OCI-LY7 (cell line): ENCODE measurements around the gene AP3M1. TPM values are rescaled to one million over a fixed set of nuclear protein-coding genes. Genes with fewer than 3 reads are reported as not detected.

Experiments used
- BruUV-seq: library from RNA; stranded (reverse); fragments of 400-500 nt; replicated peaks from 2 replicates; lab custom pipeline; 2021; lab: Mats Ljungman, UMichigan
- CTCF ChIA-PET: fragments of 300-600 bp; sonication (Branson Sonifier 250); formaldehyde crosslinking; loops from one replicate; lab custom pipeline; 2022; ENCODE audit warnings: antibody characterized with exemption; ENCODE audit not compliant: unreplicated experiment; lab: Charles Lee
- POLR2A ChIA-PET: fragments of 300-600 bp; sonication (Branson Sonifier 250); formaldehyde crosslinking; loops from one replicate; lab custom pipeline; 2022; ENCODE audit warnings: antibody characterized with exemption; lab: Charles Lee
- DNase-seq: peaks from one replicate; pipeline ENCODE4 v3.0.0-alpha.2; 2015; ENCODE audit warnings: low spot score
- H2AFZ ChIP-seq: fragments of 200-600 bp; sonication (generic), shearing (Covaris generic); 2 replicates; pipeline ENCODE4 v1.6.1; 2014; ENCODE audit warnings: mild to moderate bottlenecking, antibody characterized with exemption, low read length, moderate library complexity
- H3K27ac ChIP-seq: fragments of 200-600 bp; sonication (generic); 2 replicates; pipeline ENCODE4 v1.5.1; 2014; ENCODE audit warnings: mixed run types, low read depth, mild to moderate bottlenecking, moderate library complexity, low read length, inconsistent platforms; ENCODE audit not compliant: poor library complexity, severe bottlenecking
- H3K36me3 ChIP-seq: fragments of 200-600 bp; sonication (generic); 2 replicates; pipeline ENCODE4 v1.6.1; 2014; ENCODE audit warnings: mild to moderate bottlenecking, antibody characterized with exemption, low read length, moderate library complexity, mixed read lengths; ENCODE audit not compliant: insufficient read depth
- H3K4me1 ChIP-seq: fragments of 200-600 bp; sonication (generic); 2 replicates; pipeline ENCODE4 v1.5.1; 2014; ENCODE audit warnings: mild to moderate bottlenecking, low read length; ENCODE audit not compliant: insufficient read depth, poor library complexity, severe bottlenecking
- H3K4me2 ChIP-seq: fragments of 200-600 bp; sonication (generic); 2 replicates; pipeline ENCODE4 v1.6.1; 2014; ENCODE audit warnings: mild to moderate bottlenecking, low read length
- H3K4me3 ChIP-seq: fragments of 200-600 bp; sonication (generic); 2 replicates; pipeline ENCODE4 v1.5.1; 2014; ENCODE audit warnings: mild to moderate bottlenecking, low read depth, low read length; ENCODE audit not compliant: poor library complexity, severe bottlenecking
- H3K79me2 ChIP-seq: fragments of 200-600 bp; sonication (generic); 2 replicates; pipeline ENCODE4 v1.6.1; 2016; ENCODE audit warnings: low read depth, mild to moderate bottlenecking, low read length, moderate library complexity, mixed read lengths; ENCODE audit not compliant: insufficient read depth
- H3K9me2 ChIP-seq: fragments of 200-600 bp; sonication (generic); 2 replicates; pipeline ENCODE4 v1.6.1; 2016; ENCODE audit warnings: mild to moderate bottlenecking, low read length, mixed read lengths; ENCODE audit not compliant: insufficient read depth
- H3K9me3 ChIP-seq: fragments of 200-600 bp; sonication (generic); 2 replicates; pipeline ENCODE4 v1.6.1; 2014; ENCODE audit warnings: mild to moderate bottlenecking, mixed run types, low read length, mixed read lengths
- H4K20me1 ChIP-seq: fragments of 200-600 bp; sonication (generic); 2 replicates; pipeline ENCODE4 v1.6.1; 2014; ENCODE audit warnings: mild to moderate bottlenecking, antibody characterized with exemption, low read length, moderate library complexity, mixed read lengths; ENCODE audit not compliant: insufficient read depth
- CTCF ChIP-seq: fragments of 200-600 bp; sonication (generic); conservative IDR thresholded peaks from 2 replicates; pipeline ENCODE4 v1.5.1; 2014; ENCODE audit warnings: mild to moderate bottlenecking, antibody characterized with exemption, low read length, moderate library complexity, mixed read lengths
- EZH2phosphoT487 ChIP-seq: fragments of 200-600 bp; sonication (generic); IDR thresholded peaks from 2 replicates; pipeline ENCODE4 v1.6.1; 2018; ENCODE audit warnings: low read depth, borderline replicate concordance, mild to moderate bottlenecking, mixed run types, antibody characterized with exemption, low read length, moderate library complexity, mixed read lengths
- intact Hi-C: fragments of 100-400 bp; cut with micrococcal nuclease; formaldehyde crosslinking; loops from one replicate; pipeline ENCODE4 v1.10.0; 2022; ENCODE audit not compliant: unreplicated experiment
- total RNA-seq, 2 experiments: library from RNA; depleted of rRNA in 1 of 2; stranded (reverse); fragments of >200 nt in 1 of 2; shearing (Covaris generic) in 1 of 2; gene quantifications; 2 replicates each; pipeline ENCODE4 v1.2.3, GENCODE V29; 2014 to 2022

The AP3M1 gene
- total RNA-seq, 2 experiments from 2014 or later: 35.5 to 54.2 TPM

DNA sequence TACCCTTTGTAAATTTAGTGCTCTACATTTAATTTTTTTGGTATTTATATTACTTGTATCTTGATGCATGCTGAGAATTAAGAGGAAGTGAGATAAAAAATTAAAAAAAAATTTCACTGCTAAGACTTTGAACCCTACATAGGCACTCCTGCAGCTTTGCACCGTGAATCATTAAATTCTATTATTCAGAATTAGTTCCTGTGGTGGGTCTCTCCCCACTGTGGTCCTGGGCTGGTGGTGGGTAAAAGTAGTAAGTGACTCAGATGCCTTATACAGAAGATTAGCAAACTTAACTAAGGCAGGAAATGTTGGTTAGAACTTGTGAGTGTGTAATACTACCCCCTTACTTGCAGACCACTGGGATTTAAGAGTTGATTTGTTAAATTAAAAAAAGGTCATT is 72.6 kb downstream of the AP3M1 start:
- CTCF ChIA-PET: no interaction called here
- peak; percentile 29 for DNase-seq
- Histone ChIP-seq H3K36me3 (peaks cover 32% of the 10 kb centered on the region), H3K9me3 (no peaks in the 10 kb centered on the region), H3K4me3 (no peak overlapping the region), H3K9me2 (no peaks in the 10 kb centered on the region), H3K4me1 (peaks cover 54% of the 10 kb centered on the region), H3K27ac (no peak overlapping the region), H4K20me1 (no peaks in the 10 kb centered on the region), H3K4me2 (peak overlapping the region; percentile 45), H2AFZ (no peak overlapping the region), H3K79me2 (no peaks in the 10 kb centered on the region)
- POLR2A ChIA-PET: interaction anchor here (0.6 to 0.7 kb wide), 2 partner anchors 948 to 1945 kb away, joined by 3 read pairs; no protein-coding TSS in a partner anchor
- BruUV-seq: no TSS peak
- TF ChIP-seq EZH2phosphoT487 (no peak), CTCF (no peak)
- intact Hi-C loops: no loop called here

GRCh38 chr10:74077416-74077815 is 73.2 kb downstream of the AP3M1 start:
- CTCF ChIA-PET: interaction anchor here (1.4 kb wide), 1 partner anchor 197 kb away, joined by 3 read pairs; no protein-coding TSS in a partner anchor
- Histone ChIP-seq H3K4me2 (0 out of 2 replicates have a peak overlapping the region, but pooled peaks have one; percentile 4), H2AFZ (no peak overlapping the region), H3K79me2 (no peaks in the 10 kb centered on the region), H4K20me1 (no peaks in the 10 kb centered on the region), H3K36me3 (peaks cover 32% of the 10 kb centered on the region), H3K9me2 (no peaks in the 10 kb centered on the region), H3K9me3 (no peaks in the 10 kb centered on the region), H3K4me3 (no peak overlapping the region), H3K27ac (no peak overlapping the region), H3K4me1 (peaks cover 54% of the 10 kb centered on the region)
- TF ChIP-seq CTCF (no peak), EZH2phosphoT487 (no peak)
- no TSS peak for BruUV-seq
- intact Hi-C loops: no loop called here
- POLR2A ChIA-PET: interaction anchor here (0.9 to 1.3 kb wide), 4 partner anchors 9 to 198 kb away, joined by 3 read pairs; no protein-coding TSS in a partner anchor
- no peak for DNase-seq

DNA sequence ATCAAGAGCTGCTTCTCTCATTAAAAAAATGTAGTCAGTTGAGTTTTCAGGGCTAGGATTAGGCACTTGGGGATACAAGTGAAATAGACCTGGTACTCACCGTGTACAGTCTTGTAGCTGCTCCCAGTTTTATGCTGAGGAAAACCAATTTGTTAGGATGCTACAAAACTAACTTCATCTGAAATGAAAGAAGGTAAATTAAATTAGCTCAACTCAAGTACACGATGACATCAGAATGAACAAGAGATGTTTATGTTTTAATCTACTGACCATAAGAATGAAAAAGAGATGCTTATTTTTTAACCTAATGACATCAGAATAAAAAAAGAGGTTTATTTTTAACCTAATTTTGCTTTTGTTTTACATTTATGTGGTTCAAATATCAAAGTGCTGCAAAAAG is 73.7 kb downstream of the AP3M1 start:
- H3K9me3 ChIP-seq: no peaks in the 10 kb centered on the region
- ChIA-PET POLR2A (interaction anchor here (0.5 to 2.2 kb wide), 9 partner anchors 9 to 352 kb away, joined by 3 to 6 read pairs (median 3); no protein-coding TSS in a partner anchor), CTCF (interaction anchor here (1.4 kb wide), 1 partner anchor 197 kb away, joined by 3 read pairs; no protein-coding TSS in a partner anchor)
- H3K4me2 ChIP-seq: no peak overlapping the region
- H2AFZ ChIP-seq: no peak overlapping the region
- TF ChIP-seq EZH2phosphoT487: no peak
- TF ChIP-seq CTCF: no peak
- intact Hi-C loops: no loop called here
- BruUV-seq: no TSS peak
- H3K4me1 ChIP-seq: peaks cover 54% of the 10 kb centered on the region
- no peaks in the 10 kb centered on the region for H4K20me1 ChIP-seq
- no peak overlapping the region for H3K4me3 ChIP-seq
- no peaks in the 10 kb centered on the region for H3K9me2 ChIP-seq
- H3K79me2 ChIP-seq: no peaks in the 10 kb centered on the region
- DNase-seq: no peak
- no peak overlapping the region for H3K27ac ChIP-seq
- H3K36me3 ChIP-seq: peaks cover 32% of the 10 kb centered on the region
